UCSD-AML1 (cell line): ENCODE measurements around the gene GATA2.

Experiments used
- DNase-seq: peaks from one replicate; lab custom pipeline; 2025; ENCODE audit not compliant: unreplicated experiment; lab: John Stamatoyannopoulos, UW

GATA2 gene

GRCh38 chr3:128492671-128493569, at the start of gene GATA2:
Gene GATA2 (minus strand): TSS chr3:128493201. CDS start chr3:128487031, 6,170 bp downstream.
- peak; percentile 66 for DNase-seq

GRCh38 chr3:128541246-128541645, 48.2 kb upstream of the GATA2 start:
- DNase-seq: no peak

- DNase-seq: no peak
Observed at GRCh38 chr3:128539376-128539775, 46.4 kb upstream of the GATA2 start.

- no peak for DNase-seq
Observed at GRCh38 chr3:128537091-128537703, 44.2 kb upstream of the GATA2 start.

- DNase-seq: no peak
Observed at GRCh38 chr3:128532012-128532983, 39.3 kb upstream of the GATA2 start.

- no peak for DNase-seq
Observed at GRCh38 chr3:128524374-128525299, 31.6 kb upstream of the GATA2 start.

GRCh38 chr3:128523591-128523990, 30.6 kb upstream of the GATA2 start:
- DNase-seq: no peak

GRCh38 chr3:128521715-128522114, 28.7 kb upstream of the GATA2 start:
- no peak for DNase-seq

GRCh38 chr3:128518587-128519490, 25.8 kb upstream of the GATA2 start:
- DNase-seq: no peak

- DNase-seq: no peak
Observed at GRCh38 chr3:128517648-128518047, 24.6 kb upstream of the GATA2 start.

GRCh38 chr3:128515967-128516366, 23.0 kb upstream of the GATA2 start:
- no peak for DNase-seq

- DNase-seq: no peak
Observed at GRCh38 chr3:128508852-128509251, 15.9 kb upstream of the GATA2 start.

- DNase-seq: no peak
Observed at GRCh38 chr3:128506754-128507153, 13.8 kb upstream of the GATA2 start.

GRCh38 chr3:128505771-128506170, 12.8 kb upstream of the GATA2 start:
- no peak for DNase-seq

GRCh38 chr3:128504963-128505730, 12.1 kb upstream of the GATA2 start:
- no peak for DNase-seq

- no peak for DNase-seq
Observed at GRCh38 chr3:128504533-128504915, 11.5 kb upstream of the GATA2 start.

GRCh38 chr3:128503751-128504532, 10.9 kb upstream of the GATA2 start:
- no peak for DNase-seq
